Natural killer cell (primary cell): ENCODE data around the gene SPINK9. TPM values are rescaled to one million over a fixed set of nuclear protein-coding genes. Genes with fewer than 3 reads are reported as not detected.
"Not testable (repeated sequence)": the region's sequence is repeated elsewhere in the genome, so short reads cannot be mapped to it uniquely, and the experiment has no call there.

ENCODE experiments used
- ATAC-seq, 3 donors: fragments of 150-1000 bp in 2 of 3; fragments of 200-7000 bp in 1 of 3; cut with Tn5 transposase; 1 replicate in 1 of 3; 2 replicates in 2 of 3; pipeline ENCODE4 v1.10.0; 2021; ENCODE audit warnings: mild to moderate bottlenecking in 2 of 3, moderate library complexity in 2 of 3
- DNase-seq, 2 donors: peaks; one replicate each; pipeline versions ENCODE4 v3.0.0 to v3.0.0-alpha.2; 2013 to 2021; ENCODE audit warnings: mixed read lengths in 1 of 2
- H3K27ac ChIP-seq: one replicate; pipeline ENCODE4 v1.5.1; 2013; ENCODE audit warnings: mild to moderate bottlenecking, low read length
- H3K27me3 ChIP-seq: one replicate; pipeline ENCODE4 v1.6.1; 2013; ENCODE audit warnings: low read length; ENCODE audit not compliant: control insufficient read depth, insufficient read depth
- H3K36me3 ChIP-seq: one replicate; pipeline ENCODE4 v1.6.1; 2013; ENCODE audit warnings: low read length; ENCODE audit not compliant: control insufficient read depth, insufficient read depth
- H3K4me1 ChIP-seq: one replicate; pipeline ENCODE4 v1.6.1; 2013; ENCODE audit warnings: low read length; ENCODE audit not compliant: control insufficient read depth, insufficient read depth
- H3K4me3 ChIP-seq: one replicate; pipeline ENCODE4 v1.5.1; 2013; ENCODE audit warnings: low read length
- H3K9me3 ChIP-seq: one replicate; pipeline ENCODE4 v1.6.1; 2013; ENCODE audit warnings: low read length; ENCODE audit not compliant: control insufficient read depth, insufficient read depth
- H3K27ac Mint-ChIP-seq, 2 donors: one replicate each; pipeline ENCODE4 v1.8.0; 2022; ENCODE audit warnings: mild to moderate bottlenecking in 2 of 2, mixed read lengths in 2 of 2, moderate library complexity in 1 of 2
- H3K27me3 Mint-ChIP-seq, 2 donors: one replicate each; pipeline ENCODE4 v1.8.0; 2022; ENCODE audit warnings: low read depth in 2 of 2, mixed read lengths in 2 of 2
- H3K36me3 Mint-ChIP-seq: one replicate; pipeline ENCODE4 v1.8.0; 2022; ENCODE audit warnings: mixed read lengths
- H3K4me1 Mint-ChIP-seq, 2 donors: one replicate each; pipeline ENCODE4 v1.8.0; 2022; ENCODE audit warnings: mixed read lengths in 2 of 2
- H3K4me3 Mint-ChIP-seq: one replicate; pipeline ENCODE4 v1.8.0; 2022; ENCODE audit warnings: mild to moderate bottlenecking, moderate library complexity, mixed read lengths
- H3K9me3 Mint-ChIP-seq, 2 donors: one replicate each; pipeline ENCODE4 v1.8.0; 2022; ENCODE audit warnings: mixed read lengths in 2 of 2
- WGBS: methylation state at CpG from one replicate; pipeline ENCODE4 v1.1.7; 2013; ENCODE audit warnings: missing lambda C conversion rate; ENCODE audit not compliant: insufficient coverage; 5-methylcytosine and 5-hydroxymethylcytosine counted together
- intact Hi-C: fragments of 100-400 bp; cut with micrococcal nuclease; formaldehyde crosslinking; loops from one replicate; pipeline ENCODE4 v1.14.2; 2022
- total RNA-seq, 4 donors: library from RNA; stranded (reverse); fragments of 120-200 nt in 1 of 4; gene quantifications; one replicate each; pipeline versions ENCODE4 v1.2.3 to v1.2.4, GENCODE V29; 2013 to 2022
- TF ChIP-seq, protein P1 (sequence below): fragments of 200-600 bp; IDR thresholded peaks from one replicate; pipeline ENCODE4 v1.8.0; 2022; ENCODE audit warnings: antibody characterized with exemption

SPINK9 gene
- total RNA-seq, 3 donors from 2014 or later (not counting 1 experiment from before 2014, with no cell fraction given), result not detected

DNA sequence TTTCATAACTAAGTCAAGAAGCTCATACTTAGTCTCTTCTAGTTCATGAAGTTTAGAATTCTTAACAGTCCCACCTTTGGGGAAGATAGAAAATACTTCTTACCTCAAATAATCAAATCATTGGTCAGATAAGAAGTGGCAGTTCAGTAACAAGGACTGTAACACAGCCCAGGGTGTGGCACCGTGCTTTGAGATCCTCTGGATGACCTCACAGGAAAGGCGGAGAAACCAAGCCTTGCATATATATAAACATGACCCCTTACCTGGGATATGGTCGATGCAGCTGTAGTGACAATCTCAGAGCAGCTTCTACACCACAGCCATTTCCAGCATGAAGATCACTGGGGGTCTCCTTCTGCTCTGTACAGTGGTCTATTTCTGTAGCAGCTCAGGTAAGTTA is 23.2 kb upstream of the SPINK9 start, which contains the start of gene SPINK7:
TSS of gene SPINK7 (plus strand) at position 271 of the 400 bp plus-strand sequence. CDS start at position 332, 61 bp downstream.
- H3K4me1 Mint-ChIP-seq, result no peaks in the 10 kb centered on the region
- H3K9me3 Mint-ChIP-seq, result peaks cover 2 to 7% of the 10 kb centered on the region in 2 donors
- no peak within 1 kb of the TSS for H3K27ac Mint-ChIP-seq
- H3K36me3 ChIP-seq, result no peaks in the 10 kb centered on the region
- WGBS, result 78% methylated on average over 3 of the region's 3 CpGs
- DNase-seq (no peak), ATAC-seq (no peak)
- no peaks in the 10 kb centered on the region for H3K9me3 ChIP-seq
- no peak within 1 kb of the TSS for H3K27ac ChIP-seq
- H3K4me3 ChIP-seq, result no peak within 1 kb of the TSS
- H3K4me3 Mint-ChIP-seq, result no peak within 1 kb of the TSS
- H3K27me3 ChIP-seq, result no peaks in the 10 kb centered on the region
- H3K4me1 ChIP-seq, result no peaks in the 10 kb centered on the region
- H3K36me3 Mint-ChIP-seq, result no peaks in the 10 kb centered on the region
- intact Hi-C loops, result no loop called here
- peaks cover 0 to 7% of the 10 kb centered on the region in 2 donors for H3K27me3 Mint-ChIP-seq
- TF ChIP-seq, protein P1, sequence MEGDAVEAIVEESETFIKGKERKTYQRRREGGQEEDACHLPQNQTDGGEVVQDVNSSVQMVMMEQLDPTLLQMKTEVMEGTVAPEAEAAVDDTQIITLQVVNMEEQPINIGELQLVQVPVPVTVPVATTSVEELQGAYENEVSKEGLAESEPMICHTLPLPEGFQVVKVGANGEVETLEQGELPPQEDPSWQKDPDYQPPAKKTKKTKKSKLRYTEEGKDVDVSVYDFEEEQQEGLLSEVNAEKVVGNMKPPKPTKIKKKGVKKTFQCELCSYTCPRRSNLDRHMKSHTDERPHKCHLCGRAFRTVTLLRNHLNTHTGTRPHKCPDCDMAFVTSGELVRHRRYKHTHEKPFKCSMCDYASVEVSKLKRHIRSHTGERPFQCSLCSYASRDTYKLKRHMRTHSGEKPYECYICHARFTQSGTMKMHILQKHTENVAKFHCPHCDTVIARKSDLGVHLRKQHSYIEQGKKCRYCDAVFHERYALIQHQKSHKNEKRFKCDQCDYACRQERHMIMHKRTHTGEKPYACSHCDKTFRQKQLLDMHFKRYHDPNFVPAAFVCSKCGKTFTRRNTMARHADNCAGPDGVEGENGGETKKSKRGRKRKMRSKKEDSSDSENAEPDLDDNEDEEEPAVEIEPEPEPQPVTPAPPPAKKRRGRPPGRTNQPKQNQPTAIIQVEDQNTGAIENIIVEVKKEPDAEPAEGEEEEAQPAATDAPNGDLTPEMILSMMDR, result no peak

DNA sequence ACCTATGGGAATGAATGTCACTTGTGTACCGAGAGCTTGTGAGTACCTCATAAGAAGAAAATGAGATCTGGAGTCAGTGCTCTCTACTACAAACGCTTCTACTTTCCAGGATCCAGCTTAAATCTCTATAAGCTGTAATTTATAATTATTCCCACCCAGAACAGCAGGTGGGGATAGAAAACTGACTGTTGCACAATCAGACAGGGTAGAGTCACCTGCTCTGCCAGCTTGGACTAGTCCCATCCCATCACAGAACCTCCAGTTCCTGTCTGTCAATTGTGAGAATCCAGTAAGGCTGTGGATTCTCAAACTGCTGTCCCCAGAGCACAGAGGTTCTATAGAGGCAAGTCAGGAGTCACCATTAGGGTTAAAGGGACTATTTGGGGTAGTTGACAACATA is 21.2 kb upstream of the SPINK9 start:
- H3K9me3 Mint-ChIP-seq, result peaks cover 0 to 6% of the 10 kb centered on the region in 2 donors
- WGBS, result no CpG with 5 or more reads among the region's 2 CpGs
- intact Hi-C loops, result no loop called here
- no peak overlapping the region for H3K4me3 ChIP-seq
- no peaks in the 10 kb centered on the region for H3K4me1 Mint-ChIP-seq
- H3K27ac ChIP-seq, result no peak overlapping the region
- peaks cover 0 to 4% of the 10 kb centered on the region in 2 donors for H3K27me3 Mint-ChIP-seq
- no peak overlapping the region for H3K27ac Mint-ChIP-seq
- H3K4me1 ChIP-seq, result no peaks in the 10 kb centered on the region
- ATAC-seq, result no peak
- H3K27me3 ChIP-seq, result no peaks in the 10 kb centered on the region
- H3K36me3 Mint-ChIP-seq, result no peaks in the 10 kb centered on the region
- TF ChIP-seq, protein P1, result no peak
- DNase-seq, result peak in 1 of 2 donors; percentile 10
- no peaks in the 10 kb centered on the region for H3K9me3 ChIP-seq
- no peak overlapping the region for H3K4me3 Mint-ChIP-seq
- no peaks in the 10 kb centered on the region for H3K36me3 ChIP-seq

DNA sequence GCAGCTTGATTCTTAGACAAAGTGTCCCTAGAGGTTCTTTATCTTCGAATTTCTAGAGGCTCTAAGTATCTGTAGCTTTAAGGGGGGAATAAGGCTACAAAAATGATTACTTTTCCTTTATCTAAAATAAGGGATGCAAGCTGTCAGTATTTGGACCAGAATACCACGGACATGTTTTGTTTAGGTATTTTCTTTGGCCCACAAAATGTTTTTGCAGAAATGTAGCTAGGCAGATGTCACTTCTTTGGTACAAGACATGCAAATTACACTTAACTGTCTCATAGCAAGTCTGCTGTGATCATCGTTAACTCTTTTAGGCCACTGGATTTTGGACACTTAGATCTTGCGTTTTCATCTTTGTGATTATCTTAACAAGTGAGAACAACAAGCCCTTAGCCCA is 20.6 kb upstream of the SPINK9 start:
- Mint-ChIP-seq H3K9me3 (peaks cover 0 to 3% of the 10 kb centered on the region in 2 donors), H3K27ac (no peak overlapping the region), H3K36me3 (no peaks in the 10 kb centered on the region), H3K4me1 (no peaks in the 10 kb centered on the region), H3K27me3 (peaks cover 0 to 8% of the 10 kb centered on the region in 2 donors), H3K4me3 (no peak overlapping the region)
- WGBS, result 91% methylated on average over 2 of the region's 4 CpGs
- DNase-seq, result no peak
- H3K4me1 ChIP-seq, result no peaks in the 10 kb centered on the region
- no peaks in the 10 kb centered on the region for H3K9me3 ChIP-seq
- no peak overlapping the region for H3K4me3 ChIP-seq
- intact Hi-C loops, result no loop called here
- no peaks in the 10 kb centered on the region for H3K27me3 ChIP-seq
- H3K36me3 ChIP-seq, result no peaks in the 10 kb centered on the region
- TF ChIP-seq, protein P1, result no peak
- no peak overlapping the region for H3K27ac ChIP-seq
- no peak for ATAC-seq

DNA sequence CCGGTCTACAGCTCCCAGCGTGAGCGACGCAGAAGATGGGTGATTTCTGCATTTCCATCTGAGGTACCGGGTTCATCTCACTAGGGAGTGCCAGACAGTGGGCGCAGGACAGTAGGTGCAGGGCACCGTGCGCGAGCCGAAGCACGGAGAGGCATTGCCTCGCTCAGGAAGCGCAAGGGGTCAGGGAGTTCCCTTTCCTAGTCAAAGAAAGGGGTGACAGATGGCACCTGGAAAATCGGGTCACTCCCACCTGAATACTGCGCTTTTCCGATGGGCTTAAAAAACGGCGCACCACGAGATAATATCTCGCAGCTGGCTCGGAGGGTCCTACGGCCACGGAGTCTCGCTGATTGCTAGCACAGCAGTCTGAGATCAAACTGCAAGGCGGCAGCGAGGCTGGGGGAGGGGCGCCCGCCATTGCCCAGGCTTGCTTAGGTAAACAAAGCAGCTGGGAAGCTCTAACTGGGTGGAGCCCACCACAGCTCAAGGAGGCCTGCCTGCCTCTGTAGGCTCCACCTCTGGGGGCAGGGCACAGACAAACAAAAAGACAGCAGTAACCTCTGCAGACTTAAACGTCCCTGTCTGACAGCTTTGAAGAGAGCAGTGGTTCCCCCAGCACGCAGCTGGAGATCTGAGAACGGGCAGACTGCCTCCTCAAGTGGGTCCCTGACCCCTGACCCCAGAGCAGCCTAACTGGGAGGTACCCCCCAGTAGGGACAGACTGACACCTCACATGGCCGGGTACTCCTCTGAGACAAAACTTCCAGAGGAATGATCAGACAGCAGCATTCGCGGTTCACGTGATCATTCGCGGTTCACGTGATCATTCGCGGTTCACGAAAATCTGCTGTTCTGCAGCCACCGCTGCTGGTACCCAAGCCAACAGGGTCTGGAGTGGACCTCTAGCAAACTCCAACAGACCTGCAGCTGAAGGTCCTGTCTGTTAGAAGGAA is 15.1 kb upstream of the SPINK9 start:
- peak in 1 of 2 donors; percentile 16 for DNase-seq
- H3K36me3 ChIP-seq, H3K4me1 Mint-ChIP-seq, H3K27ac Mint-ChIP-seq, H3K4me3 ChIP-seq, H3K9me3 Mint-ChIP-seq, H3K36me3 Mint-ChIP-seq, H3K27ac ChIP-seq, H3K27me3 ChIP-seq, H3K4me1 ChIP-seq, intact Hi-C loops, H3K9me3 ChIP-seq, ATAC-seq: not testable (repeated sequence)
- WGBS, result 57% methylated on average over 38 of the region's 42 CpGs
- Mint-ChIP-seq H3K27me3 (peaks cover 6 to 11% of the 10 kb centered on the region in 2 donors), H3K4me3 (peak overlapping the region; percentile 58)
